ENCODE measurements around the gene UBTF.

Gene UBTF

GRCh38 chr17:44207743-44208142 is 11.7 kb downstream of the UBTF start:
- no peak for TF ChIP-seq ZNF70 (CRISPR knock-in tag; IDR thresholded peaks at IDR 0.05)
- no peak for TF ChIP-seq ISL1 (CRISPR knock-in tag; IDR thresholded peaks at IDR 0.05)
- ATAC-seq = no peak

DNA sequence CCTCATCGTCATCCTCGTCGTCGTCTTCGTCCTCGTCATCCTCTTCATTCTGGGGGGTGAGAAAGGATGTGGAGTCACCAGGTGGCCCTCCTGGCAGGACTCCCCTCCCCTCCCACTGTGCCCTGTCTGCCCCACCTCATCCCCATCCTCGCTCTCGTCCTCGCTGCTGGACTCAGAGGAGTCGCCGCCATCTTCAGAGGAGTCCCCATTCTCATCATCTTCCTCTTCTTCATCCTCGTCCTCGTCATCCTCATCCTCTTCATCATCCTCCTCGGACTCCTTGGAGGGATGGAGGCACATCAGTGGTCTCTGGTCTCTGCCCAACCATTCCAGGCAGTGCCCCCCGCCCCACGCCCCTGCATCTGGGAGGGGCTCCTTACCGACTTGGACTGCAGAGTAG is 12.2 kb downstream of the UBTF start:
- TF ChIP-seq, protein P1, sequence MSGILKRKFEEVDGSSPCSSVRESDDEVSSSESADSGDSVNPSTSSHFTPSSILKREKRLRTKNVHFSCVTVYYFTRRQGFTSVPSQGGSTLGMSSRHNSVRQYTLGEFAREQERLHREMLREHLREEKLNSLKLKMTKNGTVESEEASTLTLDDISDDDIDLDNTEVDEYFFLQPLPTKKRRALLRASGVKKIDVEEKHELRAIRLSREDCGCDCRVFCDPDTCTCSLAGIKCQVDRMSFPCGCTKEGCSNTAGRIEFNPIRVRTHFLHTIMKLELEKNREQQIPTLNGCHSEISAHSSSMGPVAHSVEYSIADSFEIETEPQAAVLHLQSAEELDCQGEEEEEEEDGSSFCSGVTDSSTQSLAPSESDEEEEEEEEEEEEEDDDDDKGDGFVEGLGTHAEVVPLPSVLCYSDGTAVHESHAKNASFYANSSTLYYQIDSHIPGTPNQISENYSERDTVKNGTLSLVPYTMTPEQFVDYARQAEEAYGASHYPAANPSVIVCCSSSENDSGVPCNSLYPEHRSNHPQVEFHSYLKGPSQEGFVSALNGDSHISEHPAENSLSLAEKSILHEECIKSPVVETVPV (CRISPR knock-in tag; IDR thresholded peaks at IDR 0.05) = no peak
- TF ChIP-seq OSR1 (CRISPR knock-in tag; IDR thresholded peaks at IDR 0.05) (no peak), PPARA (CRISPR knock-in tag; IDR thresholded peaks at IDR 0.05; ENCODE audit: borderline replicate concordance) (no peak), GLIS3 (CRISPR knock-in tag; IDR thresholded peaks at IDR 0.05) (no peak), TOX (CRISPR knock-in tag; IDR thresholded peaks at IDR 0.05; ENCODE audit: borderline replicate concordance) (no peak), ZFP30 (CRISPR knock-in tag; IDR thresholded peaks at IDR 0.05) (no peak), CSDC2 (CRISPR knock-in tag; IDR thresholded peaks at IDR 0.05) (no peak), ZNF565 (CRISPR knock-in tag; conservative IDR thresholded peaks at IDR 0.05; ENCODE audit: low read depth) (no peak), ZNF70 (CRISPR knock-in tag; IDR thresholded peaks at IDR 0.05) (no peak), ZFP3 (CRISPR knock-in tag; IDR thresholded peaks at IDR 0.05) (no peak), RARB (CRISPR knock-in tag; IDR thresholded peaks at IDR 0.05) (no peak)
- TF ChIP-seq, protein P2, sequence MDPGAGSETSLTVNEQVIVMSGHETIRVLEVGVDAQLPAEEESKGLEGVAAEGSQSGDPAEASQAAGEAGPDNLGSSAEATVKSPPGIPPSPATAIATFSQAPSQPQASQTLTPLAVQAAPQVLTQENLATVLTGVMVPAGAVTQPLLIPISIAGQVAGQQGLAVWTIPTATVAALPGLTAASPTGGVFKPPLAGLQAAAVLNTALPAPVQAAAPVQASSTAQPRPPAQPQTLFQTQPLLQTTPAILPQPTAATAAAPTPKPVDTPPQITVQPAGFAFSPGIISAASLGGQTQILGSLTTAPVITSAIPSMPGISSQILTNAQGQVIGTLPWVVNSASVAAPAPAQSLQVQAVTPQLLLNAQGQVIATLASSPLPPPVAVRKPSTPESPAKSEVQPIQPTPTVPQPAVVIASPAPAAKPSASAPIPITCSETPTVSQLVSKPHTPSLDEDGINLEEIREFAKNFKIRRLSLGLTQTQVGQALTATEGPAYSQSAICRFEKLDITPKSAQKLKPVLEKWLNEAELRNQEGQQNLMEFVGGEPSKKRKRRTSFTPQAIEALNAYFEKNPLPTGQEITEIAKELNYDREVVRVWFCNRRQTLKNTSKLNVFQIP (CRISPR knock-in tag; IDR thresholded peaks at IDR 0.05; ENCODE audit: borderline replicate concordance, low read depth) = no peak
- TF ChIP-seq, protein P3, sequence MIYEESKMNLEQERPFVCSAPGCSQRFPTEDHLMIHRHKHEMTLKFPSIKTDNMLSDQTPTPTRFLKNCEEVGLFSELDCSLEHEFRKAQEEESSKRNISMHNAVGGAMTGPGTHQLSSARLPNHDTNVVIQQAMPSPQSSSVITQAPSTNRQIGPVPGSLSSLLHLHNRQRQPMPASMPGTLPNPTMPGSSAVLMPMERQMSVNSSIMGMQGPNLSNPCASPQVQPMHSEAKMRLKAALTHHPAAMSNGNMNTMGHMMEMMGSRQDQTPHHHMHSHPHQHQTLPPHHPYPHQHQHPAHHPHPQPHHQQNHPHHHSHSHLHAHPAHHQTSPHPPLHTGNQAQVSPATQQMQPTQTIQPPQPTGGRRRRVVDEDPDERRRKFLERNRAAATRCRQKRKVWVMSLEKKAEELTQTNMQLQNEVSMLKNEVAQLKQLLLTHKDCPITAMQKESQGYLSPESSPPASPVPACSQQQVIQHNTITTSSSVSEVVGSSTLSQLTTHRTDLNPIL (CRISPR knock-in tag; IDR thresholded peaks at IDR 0.05; ENCODE audit: low read depth) = no peak
- TF ChIP-seq, protein P4, sequence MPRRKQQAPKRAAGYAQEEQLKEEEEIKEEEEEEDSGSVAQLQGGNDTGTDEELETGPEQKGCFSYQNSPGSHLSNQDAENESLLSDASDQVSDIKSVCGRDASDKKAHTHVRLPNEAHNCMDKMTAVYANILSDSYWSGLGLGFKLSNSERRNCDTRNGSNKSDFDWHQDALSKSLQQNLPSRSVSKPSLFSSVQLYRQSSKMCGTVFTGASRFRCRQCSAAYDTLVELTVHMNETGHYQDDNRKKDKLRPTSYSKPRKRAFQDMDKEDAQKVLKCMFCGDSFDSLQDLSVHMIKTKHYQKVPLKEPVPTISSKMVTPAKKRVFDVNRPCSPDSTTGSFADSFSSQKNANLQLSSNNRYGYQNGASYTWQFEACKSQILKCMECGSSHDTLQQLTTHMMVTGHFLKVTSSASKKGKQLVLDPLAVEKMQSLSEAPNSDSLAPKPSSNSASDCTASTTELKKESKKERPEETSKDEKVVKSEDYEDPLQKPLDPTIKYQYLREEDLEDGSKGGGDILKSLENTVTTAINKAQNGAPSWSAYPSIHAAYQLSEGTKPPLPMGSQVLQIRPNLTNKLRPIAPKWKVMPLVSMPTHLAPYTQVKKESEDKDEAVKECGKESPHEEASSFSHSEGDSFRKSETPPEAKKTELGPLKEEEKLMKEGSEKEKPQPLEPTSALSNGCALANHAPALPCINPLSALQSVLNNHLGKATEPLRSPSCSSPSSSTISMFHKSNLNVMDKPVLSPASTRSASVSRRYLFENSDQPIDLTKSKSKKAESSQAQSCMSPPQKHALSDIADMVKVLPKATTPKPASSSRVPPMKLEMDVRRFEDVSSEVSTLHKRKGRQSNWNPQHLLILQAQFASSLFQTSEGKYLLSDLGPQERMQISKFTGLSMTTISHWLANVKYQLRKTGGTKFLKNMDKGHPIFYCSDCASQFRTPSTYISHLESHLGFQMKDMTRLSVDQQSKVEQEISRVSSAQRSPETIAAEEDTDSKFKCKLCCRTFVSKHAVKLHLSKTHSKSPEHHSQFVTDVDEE (CRISPR knock-in tag; IDR thresholded peaks at IDR 0.05) = no peak
- no peak for ATAC-seq

DNA sequence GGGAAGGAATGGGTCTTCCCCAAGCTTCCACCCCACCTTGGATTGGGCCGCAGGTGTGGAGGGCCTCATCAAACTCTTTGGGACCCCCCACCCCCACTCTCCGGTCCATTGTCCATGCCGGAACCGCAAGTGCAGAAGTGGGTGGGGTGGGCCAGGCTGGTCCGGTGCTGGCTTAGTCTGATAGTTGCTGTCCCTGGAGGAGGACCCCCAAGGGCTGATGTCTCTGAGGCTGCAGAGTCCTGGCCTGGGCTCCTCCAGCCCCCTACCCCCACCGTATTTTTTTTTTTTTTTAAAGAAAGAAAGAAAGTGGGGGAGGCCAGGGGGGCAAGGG is 12.7 kb downstream of the UBTF start:
- ATAC-seq = no peak
- TF ChIP-seq, protein P4 (CRISPR knock-in tag; IDR thresholded peaks at IDR 0.05) = no peak
- TF ChIP-seq ZFP30 (CRISPR knock-in tag; IDR thresholded peaks at IDR 0.05) (no peak), SNAI2 (CRISPR knock-in tag; IDR thresholded peaks at IDR 0.05) (no peak), ZFP3 (CRISPR knock-in tag; IDR thresholded peaks at IDR 0.05) (no peak), BACH2 (CRISPR knock-in tag; IDR thresholded peaks at IDR 0.05; ENCODE audit: borderline replicate concordance) (no peak)

- no peak for ATAC-seq
- TF ChIP-seq ESRRG (CRISPR knock-in tag; IDR thresholded peaks at IDR 0.05) = no peak
- no peak for TF ChIP-seq GLIS3 (CRISPR knock-in tag; IDR thresholded peaks at IDR 0.05)
- TF ChIP-seq ZFP30 (CRISPR knock-in tag; IDR thresholded peaks at IDR 0.05) = no peak
- TF ChIP-seq TOX (CRISPR knock-in tag; IDR thresholded peaks at IDR 0.05; ENCODE audit: borderline replicate concordance) = no peak
- no peak for TF ChIP-seq SNAI2 (CRISPR knock-in tag; IDR thresholded peaks at IDR 0.05)
- TF ChIP-seq ARNTL (CRISPR knock-in tag; IDR thresholded peaks at IDR 0.05; ENCODE audit: borderline replicate concordance, low read depth) = no peak
- no peak for TF ChIP-seq ISL1 (CRISPR knock-in tag; IDR thresholded peaks at IDR 0.05)
- no peak for TF ChIP-seq ZFP3 (CRISPR knock-in tag; IDR thresholded peaks at IDR 0.05)
- TF ChIP-seq RARB (CRISPR knock-in tag; IDR thresholded peaks at IDR 0.05) = no peak
- no peak for TF ChIP-seq ZNF8 (CRISPR knock-in tag; IDR thresholded peaks at IDR 0.05)
- no peak for TF ChIP-seq ZC3H10 (CRISPR knock-in tag; IDR thresholded peaks at IDR 0.05)
Observed at GRCh38 chr17:44205962-44206824, 13.3 kb downstream of the UBTF start.

Measured in SK-N-SH treated with all-trans-retinoic acid at 6 μM for 48 hours (cell line).